ENCODE results near the gene UBE3D. TPM values are rescaled to one million over a fixed set of nuclear protein-coding genes. Genes with fewer than 3 reads are reported as not detected.

UBE3D gene
- total RNA-seq, 1 experiment from 2014 or later, result 11.0 TPM

DNA sequence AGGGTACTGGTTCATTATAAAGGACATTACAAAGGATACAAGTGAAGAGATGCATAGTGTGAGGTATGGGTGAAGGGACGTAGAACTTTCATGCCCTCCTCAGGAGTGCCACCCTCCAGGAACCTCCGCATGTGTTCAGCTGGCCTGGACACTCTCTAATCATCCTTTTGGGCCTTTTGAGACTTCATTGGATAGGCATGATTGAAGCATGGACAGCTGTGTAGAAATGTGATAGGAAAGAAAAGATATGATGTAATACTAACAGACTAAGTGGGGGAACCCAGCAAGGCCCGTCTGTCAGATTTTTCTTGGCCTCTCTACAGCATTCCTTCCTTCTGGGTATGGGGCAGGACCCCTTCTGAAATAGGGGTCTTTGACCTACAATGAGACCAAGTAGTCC lies 32.9 kb upstream of the UBE3D start:
- H3K9me3 ChIP-seq (ENCODE audit: control insufficient read depth, insufficient read depth, low read depth, low read length), result no peaks in the 10 kb centered on the region
- ATAC-seq (no peak), DNase-seq (ENCODE audit: low read depth, low spot score) (no peak)
- in situ Hi-C loops (cut with HindIII; ENCODE audit: low pct_unique_long_range_greater_than_20kb, low sequenced_read_pairs) (loop anchor here (25.0 kb wide), 1 partner anchor 414 kb away; the partner anchor contains the start of gene PRSS35), intact Hi-C loops (cut with micrococcal nuclease; ENCODE audit: unreplicated experiment) (no loop called here)
- H3K27ac ChIP-seq (ENCODE audit: low read length), result peak overlapping the region; percentile 66; the same call in 1 of the 2 replicates
- H3K4me1 ChIP-seq (ENCODE audit: control insufficient read depth, insufficient read depth, low read length), result no peaks in the 10 kb centered on the region
- no peaks in the 10 kb centered on the region for H3K36me3 ChIP-seq (ENCODE audit: control insufficient read depth, insufficient read depth, low read length)
- CTCF ChIA-PET, result no interaction called here
- no peak for TF ChIP-seq POLR2AphosphoS5 (IDR thresholded peaks at IDR 0.05; ENCODE audit: low read depth, low read length)
- TF ChIP-seq, protein P1, sequence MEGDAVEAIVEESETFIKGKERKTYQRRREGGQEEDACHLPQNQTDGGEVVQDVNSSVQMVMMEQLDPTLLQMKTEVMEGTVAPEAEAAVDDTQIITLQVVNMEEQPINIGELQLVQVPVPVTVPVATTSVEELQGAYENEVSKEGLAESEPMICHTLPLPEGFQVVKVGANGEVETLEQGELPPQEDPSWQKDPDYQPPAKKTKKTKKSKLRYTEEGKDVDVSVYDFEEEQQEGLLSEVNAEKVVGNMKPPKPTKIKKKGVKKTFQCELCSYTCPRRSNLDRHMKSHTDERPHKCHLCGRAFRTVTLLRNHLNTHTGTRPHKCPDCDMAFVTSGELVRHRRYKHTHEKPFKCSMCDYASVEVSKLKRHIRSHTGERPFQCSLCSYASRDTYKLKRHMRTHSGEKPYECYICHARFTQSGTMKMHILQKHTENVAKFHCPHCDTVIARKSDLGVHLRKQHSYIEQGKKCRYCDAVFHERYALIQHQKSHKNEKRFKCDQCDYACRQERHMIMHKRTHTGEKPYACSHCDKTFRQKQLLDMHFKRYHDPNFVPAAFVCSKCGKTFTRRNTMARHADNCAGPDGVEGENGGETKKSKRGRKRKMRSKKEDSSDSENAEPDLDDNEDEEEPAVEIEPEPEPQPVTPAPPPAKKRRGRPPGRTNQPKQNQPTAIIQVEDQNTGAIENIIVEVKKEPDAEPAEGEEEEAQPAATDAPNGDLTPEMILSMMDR (IDR thresholded peaks at IDR 0.05), result no peak
- no peak for TF ChIP-seq SIN3A (IDR thresholded peaks at IDR 0.05; ENCODE audit: borderline replicate concordance, insufficient read depth, low read depth, low read length)
- TF ChIP-seq, protein P2, sequence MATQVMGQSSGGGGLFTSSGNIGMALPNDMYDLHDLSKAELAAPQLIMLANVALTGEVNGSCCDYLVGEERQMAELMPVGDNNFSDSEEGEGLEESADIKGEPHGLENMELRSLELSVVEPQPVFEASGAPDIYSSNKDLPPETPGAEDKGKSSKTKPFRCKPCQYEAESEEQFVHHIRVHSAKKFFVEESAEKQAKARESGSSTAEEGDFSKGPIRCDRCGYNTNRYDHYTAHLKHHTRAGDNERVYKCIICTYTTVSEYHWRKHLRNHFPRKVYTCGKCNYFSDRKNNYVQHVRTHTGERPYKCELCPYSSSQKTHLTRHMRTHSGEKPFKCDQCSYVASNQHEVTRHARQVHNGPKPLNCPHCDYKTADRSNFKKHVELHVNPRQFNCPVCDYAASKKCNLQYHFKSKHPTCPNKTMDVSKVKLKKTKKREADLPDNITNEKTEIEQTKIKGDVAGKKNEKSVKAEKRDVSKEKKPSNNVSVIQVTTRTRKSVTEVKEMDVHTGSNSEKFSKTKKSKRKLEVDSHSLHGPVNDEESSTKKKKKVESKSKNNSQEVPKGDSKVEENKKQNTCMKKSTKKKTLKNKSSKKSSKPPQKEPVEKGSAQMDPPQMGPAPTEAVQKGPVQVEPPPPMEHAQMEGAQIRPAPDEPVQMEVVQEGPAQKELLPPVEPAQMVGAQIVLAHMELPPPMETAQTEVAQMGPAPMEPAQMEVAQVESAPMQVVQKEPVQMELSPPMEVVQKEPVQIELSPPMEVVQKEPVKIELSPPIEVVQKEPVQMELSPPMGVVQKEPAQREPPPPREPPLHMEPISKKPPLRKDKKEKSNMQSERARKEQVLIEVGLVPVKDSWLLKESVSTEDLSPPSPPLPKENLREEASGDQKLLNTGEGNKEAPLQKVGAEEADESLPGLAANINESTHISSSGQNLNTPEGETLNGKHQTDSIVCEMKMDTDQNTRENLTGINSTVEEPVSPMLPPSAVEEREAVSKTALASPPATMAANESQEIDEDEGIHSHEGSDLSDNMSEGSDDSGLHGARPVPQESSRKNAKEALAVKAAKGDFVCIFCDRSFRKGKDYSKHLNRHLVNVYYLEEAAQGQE (IDR thresholded peaks at IDR 0.05; ENCODE audit: insufficient read depth in 1 of 2, low read depth in 2 of 2, low read length in 1 of 2), result no peak
- no peak for TF ChIP-seq TCF7L2 (IDR thresholded peaks at IDR 0.05; ENCODE audit: low read depth, low read length)
- POLR2A ChIA-PET, result no interaction called here
- H3K4me3 ChIP-seq (ENCODE audit: low read depth in 2 of 2, low read length in 2 of 2), result no peak overlapping the region
- no peaks in the 10 kb centered on the region for H3K27me3 ChIP-seq (ENCODE audit: control insufficient read depth, insufficient read depth, low read length)
- BruUV-seq (replicated peaks), result no TSS peak

DNA sequence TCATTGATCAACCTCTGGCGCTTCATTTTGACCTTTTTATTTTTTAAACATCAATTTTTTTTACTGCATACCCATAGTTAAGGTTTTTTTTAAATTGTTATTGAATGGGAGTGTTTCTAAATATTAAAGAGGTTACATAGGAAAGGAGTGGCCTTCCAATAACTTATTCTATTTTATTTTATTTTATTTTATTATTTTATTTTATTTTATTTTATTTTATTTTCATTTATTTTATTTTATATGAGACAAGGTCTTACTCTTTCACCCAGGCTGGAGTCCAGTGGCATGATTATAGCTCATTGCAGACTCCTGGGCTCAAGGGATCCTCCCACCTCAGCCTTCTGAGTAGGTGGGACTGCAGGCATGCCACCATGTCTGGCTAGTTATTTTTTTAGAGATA lies 32.0 kb upstream of the UBE3D start:
- TF ChIP-seq TCF7L2 (IDR thresholded peaks at IDR 0.05; ENCODE audit: low read depth, low read length) (no peak), POLR2AphosphoS5 (IDR thresholded peaks at IDR 0.05; ENCODE audit: low read depth, low read length) (no peak), SIN3A (IDR thresholded peaks at IDR 0.05; ENCODE audit: borderline replicate concordance, insufficient read depth, low read depth, low read length) (no peak)
- TF ChIP-seq, protein P2 (IDR thresholded peaks at IDR 0.05; ENCODE audit: insufficient read depth in 1 of 2, low read depth in 2 of 2, low read length in 1 of 2), result no peak
- TF ChIP-seq, protein P1 (IDR thresholded peaks at IDR 0.05), result no peak
- BruUV-seq (replicated peaks), result no TSS peak
- no peaks in the 10 kb centered on the region for H3K36me3 ChIP-seq (ENCODE audit: control insufficient read depth, insufficient read depth, low read length)
- ChIA-PET POLR2A (no interaction called here), CTCF (no interaction called here)
- DNase-seq (ENCODE audit: low read depth, low spot score) (no peak), ATAC-seq (no peak)
- H3K27ac ChIP-seq (ENCODE audit: low read length), result peak overlapping the region; percentile 66; the same call in 1 of the 2 replicates
- H3K4me1 ChIP-seq (ENCODE audit: control insufficient read depth, insufficient read depth, low read length), result no peaks in the 10 kb centered on the region
- H3K9me3 ChIP-seq (ENCODE audit: control insufficient read depth, insufficient read depth, low read depth, low read length), result no peaks in the 10 kb centered on the region
- H3K4me3 ChIP-seq (ENCODE audit: low read depth in 2 of 2, low read length in 2 of 2), result no peak overlapping the region
- no peaks in the 10 kb centered on the region for H3K27me3 ChIP-seq (ENCODE audit: control insufficient read depth, insufficient read depth, low read length)
- intact Hi-C loops (cut with micrococcal nuclease; ENCODE audit: unreplicated experiment) (no loop called here), in situ Hi-C loops (cut with HindIII; ENCODE audit: low pct_unique_long_range_greater_than_20kb, low sequenced_read_pairs) (loop anchor here (25.0 kb wide), 1 partner anchor 415 kb away; the partner anchor contains the start of gene PRSS35)
